HG03060 (cell line): ENCODE data around the gene ADGRB2.

ENCODE experiments used
- ATAC-seq: cut with Tn5 transposase; IDR thresholded peaks from one replicate; pipeline ENCODE4 v1.9.1; 2021; ENCODE audit warnings: low read depth, moderate number of reproducible peaks; ENCODE audit not compliant: unreplicated experiment

ADGRB2 gene

GRCh38 chr1:31752952-31753475 lies 11.1 kb downstream of the ADGRB2 start:
- no peak for ATAC-seq

- ATAC-seq, result no peak
Measured at GRCh38 chr1:31752258-31752657, 11.9 kb downstream of the ADGRB2 start.

- ATAC-seq, result no peak
Measured at GRCh38 chr1:31751822-31752241, 12.3 kb downstream of the ADGRB2 start.

- no peak for ATAC-seq
Measured at GRCh38 chr1:31750858-31751510, 13.2 kb downstream of the ADGRB2 start.

- ATAC-seq, result no peak
Measured at GRCh38 chr1:31749785-31750735, 14.1 kb downstream of the ADGRB2 start.

- no peak for ATAC-seq
Measured at GRCh38 chr1:31748365-31748764, 15.8 kb downstream of the ADGRB2 start.

GRCh38 chr1:31747304-31747703 lies 16.8 kb downstream of the ADGRB2 start:
- ATAC-seq, result no peak

- no peak for ATAC-seq
Measured at GRCh38 chr1:31746687-31747086, 17.5 kb downstream of the ADGRB2 start.

- ATAC-seq, result no peak
Measured at GRCh38 chr1:31745946-31746670, 18.0 kb downstream of the ADGRB2 start.

- ATAC-seq, result no peak
Measured at GRCh38 chr1:31745096-31745945, 18.8 kb downstream of the ADGRB2 start.

GRCh38 chr1:31744165-31744888 lies 19.8 kb downstream of the ADGRB2 start:
- ATAC-seq, result no peak

GRCh38 chr1:31742462-31743212 lies 21.5 kb downstream of the ADGRB2 start:
- no peak for ATAC-seq

- no peak for ATAC-seq
Measured at GRCh38 chr1:31739346-31739745, 24.8 kb downstream of the ADGRB2 start.

GRCh38 chr1:31736675-31737074 lies 27.5 kb downstream of the ADGRB2 start:
- ATAC-seq, result no peak

- no peak for ATAC-seq
Measured at GRCh38 chr1:31735571-31735970, 28.6 kb downstream of the ADGRB2 start.

GRCh38 chr1:31734582-31735107 lies 29.5 kb downstream of the ADGRB2 start:
- no peak for ATAC-seq

GRCh38 chr1:31733389-31734219 lies 30.5 kb downstream of the ADGRB2 start:
- no peak for ATAC-seq
